Retina (tissue), 1 donor: ENCODE results near the gene BCORL1.

ENCODE experiments used
- DNase-seq: peaks from one replicate; pipeline ENCODE4 v3.0.0-alpha.2; 2016

Gene BCORL1

GRCh38 chrX:130100180-130100579 lies 117.7 kb downstream of the BCORL1 start:
- DNase-seq, result no peak

- no peak for DNase-seq
Observed at GRCh38 chrX:130103605-130104004, 121.2 kb downstream of the BCORL1 start.

GRCh38 chrX:130105244-130105643 lies 122.8 kb downstream of the BCORL1 start:
- DNase-seq, result no peak

- no peak for DNase-seq
Observed at GRCh38 chrX:130106071-130106470, 123.6 kb downstream of the BCORL1 start.
